Loucy (cell line): ENCODE data around the gene ATP8A1.

Experiments used
- CTCF ChIP-seq: fragments of 200-600 bp; sonication (generic); conservative IDR thresholded peaks from 2 replicates; pipeline ENCODE4 v1.5.1; 2014; ENCODE audit warnings: mild to moderate bottlenecking, antibody characterized with exemption, low read length
- EZH2phosphoT487 ChIP-seq: fragments of 200-600 bp; IDR thresholded peaks from 2 replicates; pipeline ENCODE4 v1.6.1; 2018; ENCODE audit warnings: antibody characterized with exemption, mild to moderate bottlenecking, moderate library complexity, borderline replicate concordance

- TF ChIP-seq CTCF (peak; percentile 63), EZH2phosphoT487 (no peak)
These were observed 285.3 kb downstream of the ATP8A1 start for GRCh38 chr4:42371305-42372252.
